Hepatocyte (in vitro differentiated cells): ENCODE data around the gene ZNF154.

ENCODE experiments used
- EZH2 ChIP-seq: fragments of 200-600 bp; sonication (generic); IDR thresholded peaks from 2 replicates; pipeline ENCODE4 v1.6.1; 2016; ENCODE audit warnings: antibody characterized with exemption, mild to moderate bottlenecking, borderline replicate concordance
- TF ChIP-seq, protein P1 (sequence below): fragments of 200-600 bp; sonication (generic); IDR thresholded peaks from 2 replicates; pipeline ENCODE4 v1.5.1; 2016; ENCODE audit warnings: antibody characterized with exemption, mild to moderate bottlenecking; ENCODE audit not compliant: poor library complexity

DNA sequence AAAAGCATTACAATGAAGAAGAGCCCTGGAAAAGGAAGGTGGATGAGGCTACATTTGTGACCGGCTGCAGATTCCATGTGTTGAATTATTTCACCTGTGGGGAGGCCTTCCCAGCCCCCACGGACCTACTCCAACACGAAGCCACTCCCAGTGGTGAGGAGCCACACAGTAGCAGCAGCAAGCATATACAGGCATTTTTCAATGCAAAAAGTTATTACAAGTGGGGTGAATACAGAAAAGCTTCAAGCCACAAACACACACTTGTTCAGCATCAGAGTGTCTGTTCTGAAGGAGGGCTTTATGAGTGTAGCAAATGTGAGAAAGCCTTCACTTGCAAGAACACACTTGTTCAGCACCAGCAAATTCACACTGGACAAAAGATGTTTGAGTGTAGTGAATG lies 22.3 kb downstream of the ZNF154 start:
- TF ChIP-seq, protein P1, sequence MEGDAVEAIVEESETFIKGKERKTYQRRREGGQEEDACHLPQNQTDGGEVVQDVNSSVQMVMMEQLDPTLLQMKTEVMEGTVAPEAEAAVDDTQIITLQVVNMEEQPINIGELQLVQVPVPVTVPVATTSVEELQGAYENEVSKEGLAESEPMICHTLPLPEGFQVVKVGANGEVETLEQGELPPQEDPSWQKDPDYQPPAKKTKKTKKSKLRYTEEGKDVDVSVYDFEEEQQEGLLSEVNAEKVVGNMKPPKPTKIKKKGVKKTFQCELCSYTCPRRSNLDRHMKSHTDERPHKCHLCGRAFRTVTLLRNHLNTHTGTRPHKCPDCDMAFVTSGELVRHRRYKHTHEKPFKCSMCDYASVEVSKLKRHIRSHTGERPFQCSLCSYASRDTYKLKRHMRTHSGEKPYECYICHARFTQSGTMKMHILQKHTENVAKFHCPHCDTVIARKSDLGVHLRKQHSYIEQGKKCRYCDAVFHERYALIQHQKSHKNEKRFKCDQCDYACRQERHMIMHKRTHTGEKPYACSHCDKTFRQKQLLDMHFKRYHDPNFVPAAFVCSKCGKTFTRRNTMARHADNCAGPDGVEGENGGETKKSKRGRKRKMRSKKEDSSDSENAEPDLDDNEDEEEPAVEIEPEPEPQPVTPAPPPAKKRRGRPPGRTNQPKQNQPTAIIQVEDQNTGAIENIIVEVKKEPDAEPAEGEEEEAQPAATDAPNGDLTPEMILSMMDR, result no peak
- no peak for TF ChIP-seq EZH2
